ENCODE results near the gene AVPR2.
A peak's percentile ranks its signal among the peaks of the same experiment; 100 is the strongest.

Gene AVPR2

DNA sequence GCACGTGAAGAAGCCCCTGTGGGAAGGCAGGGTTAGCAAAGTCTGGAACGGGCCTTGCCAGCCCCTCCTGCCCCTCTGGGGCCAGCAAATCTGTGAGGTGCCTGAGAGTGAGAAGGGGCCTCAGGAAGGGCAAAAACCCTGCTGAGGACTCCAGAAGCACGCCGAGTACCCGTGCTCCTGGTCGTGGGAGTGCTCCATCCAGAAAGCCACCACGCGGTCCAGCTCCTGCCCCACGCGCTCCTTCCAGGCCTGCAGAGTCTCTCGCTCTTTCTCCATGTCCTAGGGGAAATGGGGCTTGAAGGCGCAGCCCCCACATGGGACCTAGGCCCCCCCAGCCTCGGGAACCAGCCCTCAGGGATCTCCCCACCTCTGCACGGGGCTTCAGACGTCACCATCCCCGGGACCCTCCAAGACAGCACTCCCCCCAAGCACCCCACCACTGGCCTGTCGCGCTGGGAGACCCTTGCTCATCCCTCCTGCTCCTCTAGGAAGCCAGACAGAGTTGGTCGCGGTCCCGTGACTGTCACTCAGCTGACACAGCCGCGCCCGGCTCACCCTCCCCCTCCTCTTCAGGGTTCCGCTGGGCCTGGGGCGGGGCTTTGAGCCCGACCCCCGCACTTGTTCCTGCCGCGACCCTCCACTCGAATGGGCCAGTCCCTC, 39.8 kb downstream of the AVPR2 start, which contains the start of gene RENBP:
Gene RENBP (minus strand): TSS at position 504 of the 660 bp plus-strand sequence. CDS start 33 bp downstream, at position 471.
- DNase-seq: peak; percentile 33
- H3K4me2 ChIP-seq (ENCODE audit: low read depth, low read length): peak within 1 kb of the TSS; percentile 77; the same call in 1 of the 2 replicates
- peak within 1 kb of the TSS; percentile 61 for H3K9ac ChIP-seq (ENCODE audit: low read length)
- TF ChIP-seq EZH2 (optimal IDR thresholded peaks at IDR 0.05; ENCODE audit: low read depth, low read length): no peak
- TF ChIP-seq EZH2phosphoT487 (IDR thresholded peaks at IDR 0.05; ENCODE audit: low read length): no peak
- TF ChIP-seq, protein P1, sequence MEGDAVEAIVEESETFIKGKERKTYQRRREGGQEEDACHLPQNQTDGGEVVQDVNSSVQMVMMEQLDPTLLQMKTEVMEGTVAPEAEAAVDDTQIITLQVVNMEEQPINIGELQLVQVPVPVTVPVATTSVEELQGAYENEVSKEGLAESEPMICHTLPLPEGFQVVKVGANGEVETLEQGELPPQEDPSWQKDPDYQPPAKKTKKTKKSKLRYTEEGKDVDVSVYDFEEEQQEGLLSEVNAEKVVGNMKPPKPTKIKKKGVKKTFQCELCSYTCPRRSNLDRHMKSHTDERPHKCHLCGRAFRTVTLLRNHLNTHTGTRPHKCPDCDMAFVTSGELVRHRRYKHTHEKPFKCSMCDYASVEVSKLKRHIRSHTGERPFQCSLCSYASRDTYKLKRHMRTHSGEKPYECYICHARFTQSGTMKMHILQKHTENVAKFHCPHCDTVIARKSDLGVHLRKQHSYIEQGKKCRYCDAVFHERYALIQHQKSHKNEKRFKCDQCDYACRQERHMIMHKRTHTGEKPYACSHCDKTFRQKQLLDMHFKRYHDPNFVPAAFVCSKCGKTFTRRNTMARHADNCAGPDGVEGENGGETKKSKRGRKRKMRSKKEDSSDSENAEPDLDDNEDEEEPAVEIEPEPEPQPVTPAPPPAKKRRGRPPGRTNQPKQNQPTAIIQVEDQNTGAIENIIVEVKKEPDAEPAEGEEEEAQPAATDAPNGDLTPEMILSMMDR (IDR thresholded peaks at IDR 0.05; ENCODE audit: low read length): no peak
- no peaks in the 10 kb centered on the region for H4K20me1 ChIP-seq (ENCODE audit: insufficient read depth, low read length)
- no peaks in the 10 kb centered on the region for H3K9me2 ChIP-seq (replicated peaks; ENCODE audit: insufficient read depth, low read length)
- H3F3A ChIP-seq (ENCODE audit: insufficient read depth, low read length): peaks cover 3% of the 10 kb centered on the region; the same call in 1 of the 2 replicates
- no peak within 1 kb of the TSS for H3K27ac ChIP-seq (ENCODE audit: low read length)
- H3K9me3 ChIP-seq (replicated peaks; ENCODE audit: insufficient read depth, low read length): no peaks in the 10 kb centered on the region
- H2AFZ ChIP-seq (ENCODE audit: low read length): peak within 1 kb of the TSS; percentile 70
- no peaks in the 10 kb centered on the region for H3K4me1 ChIP-seq (ENCODE audit: low read length)
- peak within 1 kb of the TSS; percentile 63 for H3K4me3 ChIP-seq (ENCODE audit: low read length)
- H3K36me3 ChIP-seq (replicated peaks; ENCODE audit: insufficient read depth, low read length): no peaks in the 10 kb centered on the region
- H3K27me3 ChIP-seq (replicated peaks; ENCODE audit: insufficient read depth, low read length): no peaks in the 10 kb centered on the region
- H3K79me2 ChIP-seq (ENCODE audit: low read length): peaks cover 10% of the 10 kb centered on the region; the same call in 1 of the 2 replicates

DNA sequence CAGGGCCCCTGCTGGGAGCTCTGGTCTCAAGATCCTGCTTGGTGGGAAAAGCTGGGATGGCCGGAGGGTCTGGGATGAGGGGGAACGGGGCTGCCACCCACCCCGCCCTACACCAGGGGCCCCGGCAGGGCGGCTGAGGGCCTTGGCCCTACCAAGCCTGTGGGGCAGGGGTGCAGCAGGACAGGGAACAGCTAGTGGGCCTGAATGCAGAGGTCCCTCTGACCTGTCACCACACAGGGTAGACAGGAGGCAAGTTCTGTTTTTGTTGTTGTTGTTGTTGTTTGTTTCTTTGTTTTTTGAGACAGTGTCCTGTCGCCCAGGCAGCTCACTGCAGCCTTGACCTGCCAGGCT, 40.3 kb downstream of the AVPR2 start:
- DNase-seq: no peak
- H3K27me3 ChIP-seq (replicated peaks; ENCODE audit: insufficient read depth, low read length): no peaks in the 10 kb centered on the region
- H3K27ac ChIP-seq (ENCODE audit: low read length): no peak overlapping the region
- no peaks in the 10 kb centered on the region for H3K9me3 ChIP-seq (replicated peaks; ENCODE audit: insufficient read depth, low read length)
- peaks cover 3% of the 10 kb centered on the region; the same call in 1 of the 2 replicates for H3F3A ChIP-seq (ENCODE audit: insufficient read depth, low read length)
- no peaks in the 10 kb centered on the region for H3K9me2 ChIP-seq (replicated peaks; ENCODE audit: insufficient read depth, low read length)
- peak overlapping the region; percentile 63 for H3K4me3 ChIP-seq (ENCODE audit: low read length)
- TF ChIP-seq, protein P1 (IDR thresholded peaks at IDR 0.05; ENCODE audit: low read length): no peak
- TF ChIP-seq EZH2 (optimal IDR thresholded peaks at IDR 0.05; ENCODE audit: low read depth, low read length): no peak
- TF ChIP-seq EZH2phosphoT487 (IDR thresholded peaks at IDR 0.05; ENCODE audit: low read length): no peak
- H3K4me2 ChIP-seq (ENCODE audit: low read depth, low read length): peak overlapping the region; percentile 77; the same call in 1 of the 2 replicates
- H3K9ac ChIP-seq (ENCODE audit: low read length): peak overlapping the region; percentile 61; the same call in 1 of the 2 replicates
- peak overlapping the region; percentile 70 for H2AFZ ChIP-seq (ENCODE audit: low read length)
- H4K20me1 ChIP-seq (ENCODE audit: insufficient read depth, low read length): no peaks in the 10 kb centered on the region
- no peaks in the 10 kb centered on the region for H3K36me3 ChIP-seq (replicated peaks; ENCODE audit: insufficient read depth, low read length)
- peaks cover 10% of the 10 kb centered on the region; the same call in 1 of the 2 replicates for H3K79me2 ChIP-seq (ENCODE audit: low read length)
- H3K4me1 ChIP-seq (ENCODE audit: low read length): no peaks in the 10 kb centered on the region

DNA sequence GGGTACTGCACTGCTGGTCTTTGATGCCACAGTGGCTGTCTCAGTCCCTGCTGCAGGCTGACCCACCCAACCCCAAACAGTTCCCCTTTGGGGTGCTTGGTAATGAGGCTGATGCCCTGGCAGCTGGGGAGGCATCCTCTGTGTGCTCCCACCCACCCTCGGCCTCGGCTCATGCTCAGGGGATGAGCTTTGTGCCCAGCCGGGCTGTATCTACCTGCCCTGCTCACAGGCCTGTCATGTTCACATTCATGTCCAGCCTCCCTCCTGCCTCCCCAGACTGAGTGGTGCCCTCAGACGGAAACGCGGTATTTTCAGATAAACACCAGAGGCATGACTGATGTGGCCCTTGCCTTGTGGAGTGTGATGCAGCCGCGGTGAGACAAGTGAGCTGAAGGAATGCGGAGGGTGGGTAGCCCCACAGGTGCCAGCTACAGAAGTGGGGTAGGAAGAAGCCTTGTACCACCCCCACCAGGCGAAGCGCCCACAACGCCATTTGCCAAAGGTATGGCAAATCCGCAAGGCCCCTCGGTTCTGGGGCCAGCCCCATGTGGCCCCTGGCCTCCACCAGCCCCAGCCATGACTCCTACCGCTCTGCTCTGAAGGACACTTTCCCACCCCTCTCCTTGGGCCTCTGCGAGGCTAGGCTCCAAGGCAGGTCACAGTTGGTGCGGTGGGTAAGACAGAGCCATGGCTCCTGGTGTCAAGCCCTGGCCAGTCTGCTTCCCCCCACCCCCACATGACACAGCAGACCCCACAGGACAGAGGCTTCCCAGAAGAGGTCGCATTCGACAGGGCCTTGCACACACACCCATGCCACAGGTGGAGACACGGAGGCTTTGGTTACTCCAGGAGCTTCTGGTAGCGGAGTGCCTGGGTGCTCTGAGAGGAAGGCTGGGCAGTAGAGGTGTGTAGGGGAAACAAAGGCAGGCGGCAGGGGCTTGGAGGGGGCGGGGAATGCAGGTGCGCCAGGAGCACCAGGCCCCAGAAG, 41.8 kb downstream of the AVPR2 start:
- no peak overlapping the region for H3K9ac ChIP-seq (ENCODE audit: low read length)
- no peaks in the 10 kb centered on the region for H4K20me1 ChIP-seq (ENCODE audit: insufficient read depth, low read length)
- H3K9me3 ChIP-seq (replicated peaks; ENCODE audit: insufficient read depth, low read length): no peaks in the 10 kb centered on the region
- no peaks in the 10 kb centered on the region for H3K36me3 ChIP-seq (replicated peaks; ENCODE audit: insufficient read depth, low read length)
- H3K9me2 ChIP-seq (replicated peaks; ENCODE audit: insufficient read depth, low read length): no peaks in the 10 kb centered on the region
- DNase-seq: no peak
- no peak overlapping the region for H3K27ac ChIP-seq (ENCODE audit: low read length)
- no peak overlapping the region for H3K4me2 ChIP-seq (ENCODE audit: low read depth, low read length)
- peaks cover 3% of the 10 kb centered on the region; the same call in 1 of the 2 replicates for H3F3A ChIP-seq (ENCODE audit: insufficient read depth, low read length)
- H3K79me2 ChIP-seq (ENCODE audit: low read length): peaks cover 10% of the 10 kb centered on the region; the same call in 1 of the 2 replicates
- no peak overlapping the region for H2AFZ ChIP-seq (ENCODE audit: low read length)
- no peak overlapping the region for H3K4me3 ChIP-seq (ENCODE audit: low read length)
- TF ChIP-seq, protein P1 (IDR thresholded peaks at IDR 0.05; ENCODE audit: low read length): no peak
- no peak for TF ChIP-seq EZH2phosphoT487 (IDR thresholded peaks at IDR 0.05; ENCODE audit: low read length)
- TF ChIP-seq EZH2 (optimal IDR thresholded peaks at IDR 0.05; ENCODE audit: low read depth, low read length): no peak
- H3K27me3 ChIP-seq (replicated peaks; ENCODE audit: insufficient read depth, low read length): no peaks in the 10 kb centered on the region
- H3K4me1 ChIP-seq (ENCODE audit: low read length): no peaks in the 10 kb centered on the region
